ENCODE data around the gene FREM3.
"Not testable (repeated sequence)": the region's sequence is repeated elsewhere in the genome, so short reads cannot be mapped to it uniquely, and the experiment has no call there.

FREM3 gene

DNA sequence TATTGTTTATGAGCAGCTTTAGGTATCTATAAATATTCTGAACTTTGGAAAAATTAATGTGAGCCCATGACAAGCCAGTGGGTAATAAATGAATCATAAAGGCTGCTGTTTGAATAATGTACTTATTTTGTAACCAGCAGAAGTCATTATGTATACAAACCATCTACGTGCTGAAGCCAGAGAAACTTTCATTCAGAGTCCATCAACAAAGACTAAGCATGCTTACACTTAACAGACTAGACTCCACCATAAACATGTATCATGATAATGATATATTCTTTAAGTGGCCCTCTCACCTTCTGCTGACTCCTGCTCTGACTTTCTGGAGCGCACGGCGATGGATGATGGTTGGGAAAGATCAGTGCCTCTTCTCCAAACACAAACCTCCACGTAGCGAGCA, 114.9 kb downstream of the FREM3 start:
- DNase-seq = no peak

- DNase-seq = no peak
Measured at GRCh38 chr4:143581331-143581946, 119.0 kb downstream of the FREM3 start.

- DNase-seq = peak in 1 of 58 donors; percentile 9
Measured at GRCh38 chr4:143575331-143575730, 125.1 kb downstream of the FREM3 start.

GRCh38 chr4:143564472-143564871, 136.0 kb downstream of the FREM3 start:
- DNase-seq = no peak

GRCh38 chr4:143559757-143560147, 140.7 kb downstream of the FREM3 start:
- no peak for DNase-seq

DNA sequence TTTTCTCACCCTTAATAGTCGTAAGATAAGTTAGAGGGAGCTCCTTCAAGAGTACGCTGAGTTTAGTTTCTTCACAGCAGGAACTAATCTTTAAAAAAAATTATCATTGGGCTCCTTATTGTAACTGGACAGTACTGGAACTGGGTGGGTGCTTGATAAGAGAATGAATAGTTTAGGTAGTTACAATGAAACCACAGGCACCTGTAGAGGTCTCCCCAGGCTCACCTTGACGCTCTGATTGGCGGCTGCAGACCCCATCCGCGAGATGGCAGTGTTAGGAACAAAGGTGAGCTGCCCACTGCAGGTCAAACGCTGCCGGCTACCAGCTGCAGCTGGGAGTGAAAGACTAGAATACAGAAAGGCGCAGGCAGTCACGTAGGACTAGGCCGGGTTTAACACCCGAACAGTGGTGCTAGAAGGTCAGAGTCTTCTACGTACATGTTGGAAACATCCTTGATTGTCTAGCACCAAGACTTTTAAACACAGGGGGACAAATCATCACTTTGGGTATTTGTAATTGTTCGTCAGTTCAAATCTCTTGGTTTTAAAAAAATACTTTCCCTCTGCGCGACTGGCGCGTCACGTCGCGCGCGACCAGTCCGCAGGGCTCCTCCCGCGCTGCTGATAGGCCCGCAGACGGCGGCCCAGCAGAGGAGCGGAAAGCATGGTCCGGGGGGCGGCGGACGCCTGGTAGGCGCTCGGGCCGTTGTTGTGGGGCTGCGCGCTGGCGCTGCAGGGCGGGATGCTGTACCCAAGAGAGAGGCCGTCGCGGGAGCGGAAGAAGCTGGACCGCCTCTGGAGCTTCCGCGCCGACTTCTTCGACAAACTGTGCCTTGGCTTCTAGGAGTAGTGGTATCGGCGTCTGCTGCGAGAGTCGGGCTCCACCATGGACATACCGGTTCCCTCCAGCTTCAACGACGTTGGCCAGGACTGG, 141.4 kb downstream of the FREM3 start:
- DNase-seq = peak in 49 of 58 donors; percentile 5 to 60 (median 31)

DNA sequence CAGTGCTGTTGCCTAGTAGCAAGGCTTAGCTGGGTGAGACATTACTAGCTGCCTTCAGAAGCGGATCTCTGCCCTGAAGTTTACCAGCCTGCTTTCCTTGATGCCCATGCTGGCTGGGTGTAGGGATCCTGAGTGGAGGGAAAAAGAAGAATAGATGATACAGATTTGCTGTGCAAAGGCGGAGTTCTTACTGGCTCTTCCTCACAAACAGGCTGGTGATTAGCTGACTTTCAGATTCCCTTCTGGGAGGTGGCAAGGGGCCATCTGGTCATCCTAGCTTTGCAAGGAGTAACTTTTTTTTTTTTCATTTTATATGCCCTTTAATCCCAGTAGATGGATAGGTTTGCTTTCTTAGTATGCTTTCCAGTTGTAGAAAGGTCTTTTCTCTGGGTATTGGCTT, 142.2 kb downstream of the FREM3 start:
- DNase-seq = no peak

DNA sequence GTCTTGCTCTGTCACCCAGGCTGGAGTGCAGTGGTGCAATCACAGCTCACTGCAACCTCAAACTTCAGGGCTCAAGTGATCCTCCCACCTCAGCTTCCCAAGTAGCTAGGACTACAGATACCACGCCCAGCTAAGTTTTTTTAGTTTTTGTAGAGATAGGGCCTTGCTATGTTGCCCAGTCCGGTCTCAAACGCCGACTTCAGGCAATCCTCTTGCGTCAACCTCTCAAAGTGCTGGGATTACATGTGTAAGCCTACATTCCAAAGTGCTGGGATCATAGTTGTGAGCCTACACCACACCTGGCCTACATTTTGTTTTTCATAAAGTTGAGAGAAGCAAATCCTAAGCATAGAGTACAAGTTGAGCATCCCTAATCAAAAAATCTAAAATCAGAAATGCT, 144.8 kb downstream of the FREM3 start:
- no peak for DNase-seq

DNA sequence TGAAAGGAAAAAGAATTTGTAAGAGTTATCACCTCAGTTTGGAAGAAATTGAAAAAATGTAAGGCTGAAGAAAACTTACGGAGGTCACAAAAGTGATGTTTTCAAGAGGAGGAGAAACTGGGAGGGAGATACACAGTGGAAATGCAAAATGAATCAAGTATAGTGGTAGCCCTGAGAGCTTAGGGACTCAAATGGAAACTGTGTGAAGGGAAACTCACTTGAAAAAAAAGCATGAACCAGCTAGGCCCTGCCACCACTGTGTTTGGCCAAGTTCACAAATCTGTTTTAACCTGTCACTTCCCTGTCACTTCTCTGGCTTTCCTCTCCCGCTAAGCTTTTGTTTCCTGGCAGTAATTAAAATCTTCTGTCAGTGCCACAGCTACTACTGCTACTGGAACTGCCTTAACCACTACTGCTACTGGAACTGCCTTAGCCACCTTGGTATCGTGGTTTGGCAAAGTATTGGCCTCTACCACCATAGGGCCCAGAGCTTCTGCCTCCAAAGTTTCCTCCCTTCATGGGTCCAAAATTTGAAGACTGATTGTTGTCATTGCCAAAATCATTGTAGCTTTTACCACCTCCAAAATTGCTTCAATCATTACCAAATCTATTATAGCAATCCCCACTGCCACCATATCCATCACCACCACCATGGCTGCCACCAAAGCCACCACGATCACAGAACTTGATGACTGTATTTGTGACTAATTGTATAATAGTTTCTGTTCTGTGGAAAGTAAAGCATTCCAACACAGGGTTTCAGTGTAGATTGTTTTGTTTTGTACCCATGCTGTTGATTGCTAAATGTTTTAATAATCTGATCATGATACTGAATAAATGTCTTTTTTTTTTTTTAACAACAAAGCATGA, 145.5 kb downstream of the FREM3 start:
- no peak for DNase-seq

GRCh38 chr4:143549928-143550327, 150.5 kb downstream of the FREM3 start:
- no peak for DNase-seq

DNA sequence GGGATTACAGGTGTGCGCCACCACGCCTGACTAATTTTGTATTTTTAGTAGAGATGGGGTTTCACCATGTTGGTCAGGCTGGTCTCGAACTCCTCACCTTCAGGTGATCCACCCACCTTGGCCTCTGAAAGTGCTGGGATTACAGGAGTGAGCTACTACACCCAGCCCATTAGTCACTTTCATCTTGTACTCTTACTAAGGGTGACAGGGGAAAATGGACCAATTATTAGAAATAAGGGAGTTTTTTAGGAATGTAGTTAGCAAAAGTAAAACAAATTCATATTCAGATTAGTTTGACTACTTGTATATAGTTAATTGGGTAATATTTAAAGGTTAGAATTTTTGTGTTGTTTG, 160.8 kb downstream of the FREM3 start:
- DNase-seq = no peak

- no peak for DNase-seq
Measured at GRCh38 chr4:143538979-143539669, 161.4 kb downstream of the FREM3 start.

DNA sequence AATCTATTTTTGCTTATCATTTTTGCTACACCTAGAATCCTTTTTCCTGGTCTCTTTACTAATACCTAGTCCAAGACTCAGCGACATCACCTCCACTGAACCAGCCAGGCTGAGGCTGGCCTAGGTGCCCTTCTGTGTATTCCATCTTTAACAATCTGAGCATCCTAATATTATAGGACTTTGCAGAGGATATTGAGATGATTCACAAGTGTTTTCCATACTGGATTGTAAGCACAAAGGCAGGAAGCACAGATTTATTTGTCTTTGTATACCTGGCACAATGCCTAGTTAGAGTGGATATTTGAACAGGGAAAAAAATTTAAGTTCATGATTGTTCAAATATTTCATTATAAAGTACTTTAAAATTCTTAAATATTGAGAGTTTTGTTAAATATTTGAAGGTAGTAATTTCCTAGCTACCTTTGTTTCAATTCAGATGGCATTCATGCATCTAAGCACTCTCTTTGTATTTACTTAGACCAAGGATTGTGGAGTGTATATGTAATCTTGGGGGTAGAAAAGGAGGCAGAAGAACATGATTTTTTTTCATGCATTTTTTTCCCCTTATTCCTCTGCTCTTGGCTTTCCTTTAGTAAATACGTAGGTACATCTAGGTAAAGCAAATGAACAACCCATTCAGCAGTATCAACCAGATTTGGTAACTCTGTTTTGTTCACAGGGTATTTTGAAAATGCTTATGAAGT, 168.5 kb downstream of the FREM3 start:
- no peak for DNase-seq

GRCh38 chr4:143531380-143531779, 169.1 kb downstream of the FREM3 start:
- DNase-seq = no peak

DNA sequence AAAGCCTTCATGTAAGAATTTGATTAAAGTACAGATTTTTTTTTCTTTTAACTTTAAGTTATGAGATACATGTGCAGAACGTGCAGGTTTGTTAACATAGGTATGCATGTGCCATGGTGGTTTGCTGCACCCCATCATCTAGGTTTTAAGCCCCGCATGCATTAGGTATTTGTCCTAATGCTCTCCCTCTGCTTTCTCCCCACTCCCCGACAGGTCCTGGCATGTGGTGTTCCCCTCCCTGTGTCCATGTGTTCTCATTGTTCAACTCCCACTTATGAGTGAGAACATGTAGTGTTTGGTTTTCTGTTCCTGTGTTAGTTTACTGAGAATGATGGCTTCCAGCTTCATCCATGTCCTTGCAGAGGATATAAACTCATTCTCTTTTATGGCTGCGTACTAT, 172.4 kb downstream of the FREM3 start:
- DNase-seq = not testable (repeated sequence)
